ENCODE results near the gene EVI5L.

DNA sequence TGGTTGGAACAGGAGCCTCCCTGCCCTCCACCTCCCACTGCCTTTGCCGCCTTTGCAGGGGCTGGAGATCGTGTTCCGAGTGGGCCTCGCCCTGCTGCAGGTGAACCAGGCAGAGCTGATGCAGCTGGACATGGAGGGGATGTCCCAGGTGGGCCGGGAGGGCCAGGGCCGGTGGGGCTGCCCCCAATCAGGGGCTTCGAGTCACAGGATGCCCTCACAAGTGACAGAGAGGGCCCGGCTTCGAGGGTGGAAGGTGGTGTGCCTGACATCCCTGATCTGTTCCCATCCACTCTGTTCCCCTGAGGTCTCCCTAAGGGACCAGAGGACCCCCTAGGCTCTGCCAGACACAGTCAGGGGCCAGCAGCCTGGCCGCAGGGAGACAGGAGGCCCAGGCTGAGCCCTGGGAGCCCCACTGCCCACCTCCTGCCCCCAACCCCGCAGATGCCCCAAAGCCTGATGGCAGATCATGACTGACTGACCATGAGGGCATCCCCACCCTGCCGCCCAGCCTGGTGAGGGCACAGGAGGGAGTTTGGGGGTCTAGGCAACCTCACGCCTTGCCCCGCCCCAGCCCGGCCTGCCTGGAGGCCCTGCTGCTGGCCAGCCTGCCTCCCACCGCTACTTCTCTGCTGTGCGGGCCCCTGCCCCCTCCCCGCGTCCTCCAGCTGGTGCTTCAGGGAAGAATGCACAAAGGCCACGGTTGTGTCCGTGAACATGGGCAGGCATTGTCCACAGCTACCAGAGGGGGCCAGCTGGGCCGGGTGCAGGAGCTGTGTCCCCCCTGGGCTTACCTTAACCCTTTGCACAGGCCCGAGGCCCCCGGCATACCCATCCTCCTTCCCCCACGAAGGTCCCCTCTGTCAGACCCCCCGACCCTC is 21.8 kb downstream of the EVI5L start:
- TF ChIP-seq, protein P1, sequence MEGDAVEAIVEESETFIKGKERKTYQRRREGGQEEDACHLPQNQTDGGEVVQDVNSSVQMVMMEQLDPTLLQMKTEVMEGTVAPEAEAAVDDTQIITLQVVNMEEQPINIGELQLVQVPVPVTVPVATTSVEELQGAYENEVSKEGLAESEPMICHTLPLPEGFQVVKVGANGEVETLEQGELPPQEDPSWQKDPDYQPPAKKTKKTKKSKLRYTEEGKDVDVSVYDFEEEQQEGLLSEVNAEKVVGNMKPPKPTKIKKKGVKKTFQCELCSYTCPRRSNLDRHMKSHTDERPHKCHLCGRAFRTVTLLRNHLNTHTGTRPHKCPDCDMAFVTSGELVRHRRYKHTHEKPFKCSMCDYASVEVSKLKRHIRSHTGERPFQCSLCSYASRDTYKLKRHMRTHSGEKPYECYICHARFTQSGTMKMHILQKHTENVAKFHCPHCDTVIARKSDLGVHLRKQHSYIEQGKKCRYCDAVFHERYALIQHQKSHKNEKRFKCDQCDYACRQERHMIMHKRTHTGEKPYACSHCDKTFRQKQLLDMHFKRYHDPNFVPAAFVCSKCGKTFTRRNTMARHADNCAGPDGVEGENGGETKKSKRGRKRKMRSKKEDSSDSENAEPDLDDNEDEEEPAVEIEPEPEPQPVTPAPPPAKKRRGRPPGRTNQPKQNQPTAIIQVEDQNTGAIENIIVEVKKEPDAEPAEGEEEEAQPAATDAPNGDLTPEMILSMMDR (conservative IDR thresholded peaks at IDR 0.05; ENCODE audit: low read depth, low read length): no peak
- TF ChIP-seq EZH2 (IDR thresholded peaks at IDR 0.05; ENCODE audit: low read length, unreplicated experiment): no peak
